ENCODE measurements around the gene ANKS1B.

Gene ANKS1B

GRCh38 chr12:99453836-99454538, 530.7 kb downstream of the ANKS1B start:
- intact Hi-C loops (cut with DNase I; ENCODE audit: low total_unique reads) = no loop called here
- Histone ChIP-seq H3K27ac (peak overlapping the region; percentile 26 to 64), H3K9me3 (peaks cover 0 to 5% (median 0%) of the 10 kb centered on the region in 3 donors), H3K4me3 (peak overlapping the region in 1 of 2 donors; percentile 3), H3K4me1 (peaks cover 0 to 53% (median 24%) of the 10 kb centered on the region in 4 donors), H3K36me3 (no peaks in the 10 kb centered on the region), H3K27me3 (no peaks in the 10 kb centered on the region)
- no peak for DNase-seq
- no peak for TF ChIP-seq CTCF (IDR thresholded peaks at IDR 0.05)

DNA sequence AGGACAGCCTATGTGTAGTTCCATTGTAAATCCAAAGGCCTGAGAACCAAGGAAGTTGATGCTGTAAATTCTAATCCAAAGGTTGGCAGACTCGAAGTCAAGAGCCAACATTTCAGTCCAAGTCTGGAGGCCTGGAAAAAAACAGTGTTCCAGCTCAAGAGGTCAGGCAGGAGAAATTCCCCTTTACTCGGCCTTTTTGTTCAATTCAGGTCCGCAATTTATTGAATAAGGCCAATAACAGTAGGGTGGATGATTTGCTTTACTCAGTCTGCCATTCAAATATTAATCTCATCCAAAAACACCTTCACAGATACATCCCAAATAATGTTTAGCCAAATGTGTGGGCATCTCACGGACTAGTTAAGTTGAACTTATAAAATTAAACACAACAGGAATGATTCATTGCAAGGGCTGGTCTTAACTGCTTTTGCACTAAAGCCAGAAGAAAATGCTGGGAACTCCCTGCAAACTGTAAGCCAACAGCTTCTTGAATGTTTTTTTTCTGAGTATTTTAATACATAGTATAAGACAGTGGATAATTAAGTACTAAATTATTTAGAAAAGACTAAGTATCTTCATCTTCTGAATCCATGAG, 534.6 kb downstream of the ANKS1B start:
- Histone ChIP-seq H3K9me3 (no peaks in the 10 kb centered on the region), H3K27me3 (no peaks in the 10 kb centered on the region), H3K4me1 (peaks cover 0 to 42% (median 15%) of the 10 kb centered on the region in 4 donors), H3K4me3 (no peak overlapping the region), H3K27ac (peak overlapping the region in 1 of 2 donors; percentile 36), H3K36me3 (no peaks in the 10 kb centered on the region)
- DNase-seq = no peak
- intact Hi-C loops (cut with DNase I; ENCODE audit: low total_unique reads) = no loop called here
- TF ChIP-seq CTCF (IDR thresholded peaks at IDR 0.05) = no peak

GRCh38 chr12:99444859-99445316, 539.8 kb downstream of the ANKS1B start:
- H3K27ac ChIP-seq = no peak overlapping the region
- peaks cover 0 to 15% (median 1%) of the 10 kb centered on the region in 4 donors for H3K4me1 ChIP-seq
- H3K27me3 ChIP-seq = no peaks in the 10 kb centered on the region
- DNase-seq = no peak
- intact Hi-C loops (cut with DNase I; ENCODE audit: low total_unique reads) = no loop called here
- H3K36me3 ChIP-seq = no peaks in the 10 kb centered on the region
- no peak for TF ChIP-seq CTCF (IDR thresholded peaks at IDR 0.05)
- no peaks in the 10 kb centered on the region for H3K9me3 ChIP-seq
- no peak overlapping the region for H3K4me3 ChIP-seq

DNA sequence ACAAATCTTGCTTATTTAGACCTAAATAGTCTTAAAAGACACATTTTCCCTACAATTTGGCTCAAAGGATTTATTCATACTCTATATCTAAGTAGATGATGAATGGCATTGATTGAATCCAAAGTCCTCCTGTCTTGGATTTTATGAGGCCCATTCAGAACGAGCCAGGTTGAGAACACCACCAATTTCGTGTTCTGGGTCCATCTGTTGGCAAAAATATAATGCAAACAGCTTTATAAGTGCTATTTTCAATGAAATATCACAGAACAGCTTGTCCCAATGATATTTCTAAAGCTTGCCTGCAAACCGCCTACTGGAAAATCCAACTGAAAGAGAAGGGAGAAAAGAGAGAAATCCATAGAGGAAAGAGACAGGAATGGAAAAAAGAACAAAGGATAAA, 542.0 kb downstream of the ANKS1B start:
- no peaks in the 10 kb centered on the region for H3K9me3 ChIP-seq
- peaks cover 0 to 9% (median 0%) of the 10 kb centered on the region in 4 donors for H3K4me1 ChIP-seq
- no peak for TF ChIP-seq CTCF (IDR thresholded peaks at IDR 0.05)
- intact Hi-C loops (cut with DNase I; ENCODE audit: low total_unique reads) = no loop called here
- no peaks in the 10 kb centered on the region for H3K27me3 ChIP-seq
- DNase-seq = no peak
- H3K36me3 ChIP-seq = no peaks in the 10 kb centered on the region
- H3K4me3 ChIP-seq = no peak overlapping the region
- H3K27ac ChIP-seq = no peak overlapping the region

GRCh38 chr12:99439399-99439798, 545.3 kb downstream of the ANKS1B start:
- H3K9me3 ChIP-seq = no peaks in the 10 kb centered on the region
- H3K36me3 ChIP-seq = no peaks in the 10 kb centered on the region
- no peak for TF ChIP-seq CTCF (IDR thresholded peaks at IDR 0.05)
- intact Hi-C loops (cut with DNase I; ENCODE audit: low total_unique reads) = no loop called here
- DNase-seq = no peak
- no peak overlapping the region for H3K4me3 ChIP-seq
- H3K4me1 ChIP-seq = peaks cover 0 to 6% (median 0%) of the 10 kb centered on the region in 4 donors
- no peaks in the 10 kb centered on the region for H3K27me3 ChIP-seq
- no peak overlapping the region for H3K27ac ChIP-seq
